Measurements from ENCODE around the gene TMEM150B. TPM values are rescaled to one million over a fixed set of nuclear protein-coding genes. Genes with fewer than 3 reads are reported as not detected.

The TMEM150B gene
- total and polyA plus RNA-seq, 9 of the 15 experiments (the other 6 are each of a cell fraction or from before 2014, with no cell fraction given), result 0.47 to 1.3 (median 0.74) TPM; not detected in 2

DNA sequence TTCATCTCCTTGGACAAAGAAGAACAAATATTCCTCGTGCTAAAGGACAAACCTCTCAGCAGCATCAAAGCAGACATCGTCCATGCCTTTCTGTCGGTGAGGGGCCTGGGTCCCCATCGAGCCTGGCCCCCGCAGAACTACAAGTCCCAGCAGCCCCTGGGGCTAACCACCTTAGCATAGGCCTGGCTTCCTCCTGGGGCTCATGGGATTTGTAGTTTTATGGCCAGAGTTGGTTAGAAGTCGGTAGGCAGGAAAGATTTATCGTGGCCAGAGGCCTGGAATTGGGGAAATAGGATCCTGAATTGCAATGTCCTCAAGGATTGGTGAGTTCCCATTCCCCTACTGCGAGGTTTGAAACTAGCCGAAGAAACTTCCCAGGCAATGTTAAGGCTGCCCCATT lies 19.6 kb downstream of the TMEM150B start (continued):
- TF ChIP-seq, protein P1, sequence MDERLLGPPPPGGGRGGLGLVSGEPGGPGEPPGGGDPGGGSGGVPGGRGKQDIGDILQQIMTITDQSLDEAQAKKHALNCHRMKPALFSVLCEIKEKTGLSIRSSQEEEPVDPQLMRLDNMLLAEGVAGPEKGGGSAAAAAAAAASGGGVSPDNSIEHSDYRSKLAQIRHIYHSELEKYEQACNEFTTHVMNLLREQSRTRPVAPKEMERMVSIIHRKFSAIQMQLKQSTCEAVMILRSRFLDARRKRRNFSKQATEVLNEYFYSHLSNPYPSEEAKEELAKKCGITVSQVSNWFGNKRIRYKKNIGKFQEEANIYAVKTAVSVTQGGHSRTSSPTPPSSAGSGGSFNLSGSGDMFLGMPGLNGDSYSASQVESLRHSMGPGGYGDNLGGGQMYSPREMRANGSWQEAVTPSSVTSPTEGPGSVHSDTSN (CRISPR knock-in tag; IDR thresholded peaks at IDR 0.05; ENCODE audit: low read depth), result no peak
- TF ChIP-seq, protein P1 (tag; conservative IDR thresholded peaks at IDR 0.05; ENCODE audit: low read depth), result 0 out of 2 replicates have a peak, but pooled peaks have one; percentile 7
- TF ChIP-seq, protein P2, sequence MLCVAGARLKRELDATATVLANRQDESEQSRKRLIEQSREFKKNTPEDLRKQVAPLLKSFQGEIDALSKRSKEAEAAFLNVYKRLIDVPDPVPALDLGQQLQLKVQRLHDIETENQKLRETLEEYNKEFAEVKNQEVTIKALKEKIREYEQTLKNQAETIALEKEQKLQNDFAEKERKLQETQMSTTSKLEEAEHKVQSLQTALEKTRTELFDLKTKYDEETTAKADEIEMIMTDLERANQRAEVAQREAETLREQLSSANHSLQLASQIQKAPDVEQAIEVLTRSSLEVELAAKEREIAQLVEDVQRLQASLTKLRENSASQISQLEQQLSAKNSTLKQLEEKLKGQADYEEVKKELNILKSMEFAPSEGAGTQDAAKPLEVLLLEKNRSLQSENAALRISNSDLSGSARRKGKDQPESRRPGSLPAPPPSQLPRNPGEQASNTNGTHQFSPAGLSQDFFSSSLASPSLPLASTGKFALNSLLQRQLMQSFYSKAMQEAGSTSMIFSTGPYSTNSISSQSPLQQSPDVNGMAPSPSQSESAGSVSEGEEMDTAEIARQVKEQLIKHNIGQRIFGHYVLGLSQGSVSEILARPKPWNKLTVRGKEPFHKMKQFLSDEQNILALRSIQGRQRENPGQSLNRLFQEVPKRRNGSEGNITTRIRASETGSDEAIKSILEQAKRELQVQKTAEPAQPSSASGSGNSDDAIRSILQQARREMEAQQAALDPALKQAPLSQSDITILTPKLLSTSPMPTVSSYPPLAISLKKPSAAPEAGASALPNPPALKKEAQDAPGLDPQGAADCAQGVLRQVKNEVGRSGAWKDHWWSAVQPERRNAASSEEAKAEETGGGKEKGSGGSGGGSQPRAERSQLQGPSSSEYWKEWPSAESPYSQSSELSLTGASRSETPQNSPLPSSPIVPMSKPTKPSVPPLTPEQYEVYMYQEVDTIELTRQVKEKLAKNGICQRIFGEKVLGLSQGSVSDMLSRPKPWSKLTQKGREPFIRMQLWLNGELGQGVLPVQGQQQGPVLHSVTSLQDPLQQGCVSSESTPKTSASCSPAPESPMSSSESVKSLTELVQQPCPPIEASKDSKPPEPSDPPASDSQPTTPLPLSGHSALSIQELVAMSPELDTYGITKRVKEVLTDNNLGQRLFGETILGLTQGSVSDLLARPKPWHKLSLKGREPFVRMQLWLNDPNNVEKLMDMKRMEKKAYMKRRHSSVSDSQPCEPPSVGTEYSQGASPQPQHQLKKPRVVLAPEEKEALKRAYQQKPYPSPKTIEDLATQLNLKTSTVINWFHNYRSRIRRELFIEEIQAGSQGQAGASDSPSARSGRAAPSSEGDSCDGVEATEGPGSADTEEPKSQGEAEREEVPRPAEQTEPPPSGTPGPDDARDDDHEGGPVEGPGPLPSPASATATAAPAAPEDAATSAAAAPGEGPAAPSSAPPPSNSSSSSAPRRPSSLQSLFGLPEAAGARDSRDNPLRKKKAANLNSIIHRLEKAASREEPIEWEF (CRISPR knock-in tag; IDR thresholded peaks at IDR 0.05), result no peak
- TF ChIP-seq ZNF41 (CRISPR knock-in tag; conservative IDR thresholded peaks at IDR 0.05) (no peak), MBD2 (IDR thresholded peaks at IDR 0.05; ENCODE audit: borderline replicate concordance, low read depth) (peak; percentile 89), U2AF1 (optimal IDR thresholded peaks at IDR 0.05; ENCODE audit: low read depth, low read length) (no peak), TFAM (CRISPR knock-in tag; conservative IDR thresholded peaks at IDR 0.05) (no peak), POLR2G (IDR thresholded peaks at IDR 0.05; ENCODE audit: low read depth, low read length) (0 out of 2 replicates have a peak, but pooled peaks have one; percentile 5), ZNF12 (CRISPR knock-in tag; IDR thresholded peaks at IDR 0.05) (no peak), FOXK2 (conservative IDR thresholded peaks at IDR 0.05 in 1 of 2, IDR thresholded peaks at IDR 0.05 in 1 of 2; ENCODE audit: low read depth in 2 of 2) (no peak), RCOR1 (IDR thresholded peaks at IDR 0.05; ENCODE audit: borderline replicate concordance in 1 of 2, low read depth in 2 of 2, low read length in 2 of 2) (no peak), ZNF143 (CRISPR knock-in tag; IDR thresholded peaks at IDR 0.05) (peak; percentile 98), ESRRA (IDR thresholded peaks at IDR 0.05; ENCODE audit: borderline replicate concordance, low read depth) (no peak), GABPB1 (CRISPR knock-in tag; IDR thresholded peaks at IDR 0.05) (peak; percentile 74; the same call in 1 of the 2 replicates), DIDO1 (tag; IDR thresholded peaks at IDR 0.05; ENCODE audit: low read depth) (no peak), BACH1 (tag; IDR thresholded peaks at IDR 0.05) (0 out of 2 replicates have a peak, but pooled peaks have one; percentile 64)
- TF ChIP-seq, protein P3, sequence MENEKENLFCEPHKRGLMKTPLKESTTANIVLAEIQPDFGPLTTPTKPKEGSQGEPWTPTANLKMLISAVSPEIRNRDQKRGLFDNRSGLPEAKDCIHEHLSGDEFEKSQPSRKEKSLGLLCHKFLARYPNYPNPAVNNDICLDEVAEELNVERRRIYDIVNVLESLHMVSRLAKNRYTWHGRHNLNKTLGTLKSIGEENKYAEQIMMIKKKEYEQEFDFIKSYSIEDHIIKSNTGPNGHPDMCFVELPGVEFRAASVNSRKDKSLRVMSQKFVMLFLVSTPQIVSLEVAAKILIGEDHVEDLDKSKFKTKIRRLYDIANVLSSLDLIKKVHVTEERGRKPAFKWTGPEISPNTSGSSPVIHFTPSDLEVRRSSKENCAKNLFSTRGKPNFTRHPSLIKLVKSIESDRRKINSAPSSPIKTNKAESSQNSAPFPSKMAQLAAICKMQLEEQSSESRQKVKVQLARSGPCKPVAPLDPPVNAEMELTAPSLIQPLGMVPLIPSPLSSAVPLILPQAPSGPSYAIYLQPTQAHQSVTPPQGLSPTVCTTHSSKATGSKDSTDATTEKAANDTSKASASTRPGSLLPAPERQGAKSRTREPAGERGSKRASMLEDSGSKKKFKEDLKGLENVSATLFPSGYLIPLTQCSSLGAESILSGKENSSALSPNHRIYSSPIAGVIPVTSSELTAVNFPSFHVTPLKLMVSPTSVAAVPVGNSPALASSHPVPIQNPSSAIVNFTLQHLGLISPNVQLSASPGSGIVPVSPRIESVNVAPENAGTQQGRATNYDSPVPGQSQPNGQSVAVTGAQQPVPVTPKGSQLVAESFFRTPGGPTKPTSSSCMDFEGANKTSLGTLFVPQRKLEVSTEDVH (IDR thresholded peaks at IDR 0.05; ENCODE audit: low read depth, partially characterized antibody), result no peak
- TF ChIP-seq, protein P4, sequence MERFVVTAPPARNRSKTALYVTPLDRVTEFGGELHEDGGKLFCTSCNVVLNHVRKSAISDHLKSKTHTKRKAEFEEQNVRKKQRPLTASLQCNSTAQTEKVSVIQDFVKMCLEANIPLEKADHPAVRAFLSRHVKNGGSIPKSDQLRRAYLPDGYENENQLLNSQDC (CRISPR knock-in tag; IDR thresholded peaks at IDR 0.05), result no peak

Measured in K562 (cell line).